ENCODE measurements around the gene CIDEC. TPM values are rescaled to one million over a fixed set of nuclear protein-coding genes. Genes with fewer than 3 reads are reported as not detected.

CIDEC gene
- total RNA-seq, 1 experiment from 2014 or later: 0.71 TPM

DNA sequence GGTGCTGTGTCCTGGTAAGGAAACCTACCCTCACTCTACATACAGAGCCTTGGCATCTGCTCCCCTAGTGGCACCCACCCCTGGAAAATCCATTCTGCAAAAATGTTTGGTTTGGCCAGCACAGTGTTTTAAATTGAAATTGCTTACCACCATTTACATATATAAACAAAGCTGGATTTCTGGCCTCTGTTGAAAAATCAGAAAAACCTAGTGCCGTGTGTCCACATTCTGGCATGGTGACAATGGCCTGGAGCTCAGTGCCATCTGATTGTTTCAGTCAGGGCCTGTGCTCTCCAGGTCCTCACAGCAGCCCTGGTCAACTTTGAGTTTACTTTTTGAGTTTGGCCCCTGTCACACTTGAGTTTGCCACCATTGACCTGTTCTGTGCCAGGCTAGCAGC, 34.0 kb upstream of the CIDEC start:
- BruUV-seq (replicated peaks): no TSS peak
- Mint-ChIP-seq H3K36me3 (ENCODE audit: insufficient read depth, unreplicated experiment) (peaks cover 31% of the 10 kb centered on the region), H3K27me3 (ENCODE audit: unreplicated experiment) (no peaks in the 10 kb centered on the region)

DNA sequence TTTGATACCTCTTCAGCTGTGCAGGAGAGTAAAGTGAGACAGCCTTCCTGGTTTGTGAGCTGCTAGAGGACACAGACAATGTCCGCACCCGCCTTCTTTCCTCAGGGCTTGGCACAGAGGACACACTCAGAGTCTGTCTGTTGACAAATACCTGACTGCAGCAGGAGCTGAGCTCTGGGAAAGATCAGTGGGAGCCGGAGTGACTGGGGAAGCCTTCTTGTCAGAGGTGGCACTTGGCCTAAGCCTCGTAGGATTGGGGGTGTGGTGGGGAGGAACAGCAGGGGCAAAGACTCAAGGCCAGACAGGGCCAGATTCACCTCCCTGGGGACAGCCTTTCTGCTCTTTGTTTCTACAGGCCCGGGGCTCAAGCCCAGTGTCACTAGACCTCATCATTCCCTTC, 33.5 kb upstream of the CIDEC start:
- TF ChIP-seq, protein P1, sequence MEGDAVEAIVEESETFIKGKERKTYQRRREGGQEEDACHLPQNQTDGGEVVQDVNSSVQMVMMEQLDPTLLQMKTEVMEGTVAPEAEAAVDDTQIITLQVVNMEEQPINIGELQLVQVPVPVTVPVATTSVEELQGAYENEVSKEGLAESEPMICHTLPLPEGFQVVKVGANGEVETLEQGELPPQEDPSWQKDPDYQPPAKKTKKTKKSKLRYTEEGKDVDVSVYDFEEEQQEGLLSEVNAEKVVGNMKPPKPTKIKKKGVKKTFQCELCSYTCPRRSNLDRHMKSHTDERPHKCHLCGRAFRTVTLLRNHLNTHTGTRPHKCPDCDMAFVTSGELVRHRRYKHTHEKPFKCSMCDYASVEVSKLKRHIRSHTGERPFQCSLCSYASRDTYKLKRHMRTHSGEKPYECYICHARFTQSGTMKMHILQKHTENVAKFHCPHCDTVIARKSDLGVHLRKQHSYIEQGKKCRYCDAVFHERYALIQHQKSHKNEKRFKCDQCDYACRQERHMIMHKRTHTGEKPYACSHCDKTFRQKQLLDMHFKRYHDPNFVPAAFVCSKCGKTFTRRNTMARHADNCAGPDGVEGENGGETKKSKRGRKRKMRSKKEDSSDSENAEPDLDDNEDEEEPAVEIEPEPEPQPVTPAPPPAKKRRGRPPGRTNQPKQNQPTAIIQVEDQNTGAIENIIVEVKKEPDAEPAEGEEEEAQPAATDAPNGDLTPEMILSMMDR (IDR thresholded peaks at IDR 0.05; ENCODE audit: unreplicated experiment): no peak
- H3K27ac Mint-ChIP-seq (ENCODE audit: unreplicated experiment): no peak overlapping the region
- peaks cover 31% of the 10 kb centered on the region for H3K36me3 Mint-ChIP-seq (ENCODE audit: insufficient read depth, unreplicated experiment)
- H3K9me3 Mint-ChIP-seq (ENCODE audit: low read depth, unreplicated experiment): no peaks in the 10 kb centered on the region
- H3K27me3 Mint-ChIP-seq (ENCODE audit: unreplicated experiment): no peaks in the 10 kb centered on the region
- CTCF ChIA-PET: no interaction called here
- DNase-seq: no peak
- H3K4me3 Mint-ChIP-seq (ENCODE audit: low read depth, unreplicated experiment): no peak overlapping the region
- no TSS peak for BruUV-seq (replicated peaks)
- H3K4me1 Mint-ChIP-seq (ENCODE audit: low read depth, unreplicated experiment): peaks cover 18% of the 10 kb centered on the region
- intact Hi-C loops (cut with micrococcal nuclease; ENCODE audit: unreplicated experiment): no loop called here

More for the DNA sequence above, 34.0 kb upstream of the CIDEC start:
- Mint-ChIP-seq H3K9me3 (ENCODE audit: low read depth, unreplicated experiment) (no peaks in the 10 kb centered on the region), H3K4me3 (ENCODE audit: low read depth, unreplicated experiment) (no peak overlapping the region), H3K27ac (ENCODE audit: unreplicated experiment) (no peak overlapping the region), H3K4me1 (ENCODE audit: low read depth, unreplicated experiment) (peaks cover 18% of the 10 kb centered on the region)
- intact Hi-C loops (cut with micrococcal nuclease; ENCODE audit: unreplicated experiment): no loop called here
- DNase-seq: no peak
- CTCF ChIA-PET: no interaction called here
- TF ChIP-seq, protein P1 (IDR thresholded peaks at IDR 0.05; ENCODE audit: unreplicated experiment): no peak

DNA sequence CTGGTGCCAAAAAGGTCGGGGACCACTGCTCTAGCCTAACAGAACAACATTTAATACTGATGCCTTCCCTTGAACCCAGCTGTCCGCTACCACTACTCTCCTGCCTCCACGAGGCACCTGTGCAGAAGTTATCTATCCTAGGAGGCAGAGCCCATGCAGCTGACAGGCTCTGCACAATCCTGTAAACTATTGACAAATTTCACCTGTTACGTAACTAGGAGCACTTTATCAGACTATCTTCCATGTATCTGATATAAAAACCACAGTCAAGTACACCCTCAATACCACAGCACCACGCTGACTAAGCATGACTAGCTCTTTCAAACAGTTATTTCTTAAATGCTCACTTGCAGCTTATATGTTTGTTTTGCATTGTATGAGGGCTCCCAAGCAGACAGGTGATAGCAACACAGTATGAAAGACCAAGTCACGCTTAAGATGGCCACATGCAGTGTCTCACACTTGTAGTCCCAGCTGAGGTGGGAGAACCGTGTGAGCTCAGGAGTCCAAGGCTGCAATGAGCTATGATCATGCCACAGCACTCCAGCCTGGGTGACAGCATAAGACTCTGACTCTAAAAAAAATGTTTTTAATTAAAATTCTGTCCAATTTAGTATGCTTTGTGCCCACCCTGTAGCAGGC, 32.4 kb upstream of the CIDEC start:
- Mint-ChIP-seq H3K27me3 (ENCODE audit: unreplicated experiment) (no peaks in the 10 kb centered on the region), H3K27ac (ENCODE audit: unreplicated experiment) (no peak overlapping the region), H3K9me3 (ENCODE audit: low read depth, unreplicated experiment) (no peaks in the 10 kb centered on the region), H3K36me3 (ENCODE audit: insufficient read depth, unreplicated experiment) (peaks cover 29% of the 10 kb centered on the region), H3K4me1 (ENCODE audit: low read depth, unreplicated experiment) (peaks cover 14% of the 10 kb centered on the region), H3K4me3 (ENCODE audit: low read depth, unreplicated experiment) (no peak overlapping the region)
- BruUV-seq (replicated peaks): no TSS peak
- DNase-seq: no peak
- intact Hi-C loops (cut with micrococcal nuclease; ENCODE audit: unreplicated experiment): no loop called here
- CTCF ChIA-PET: interaction anchor here (0.5 to 1.5 kb wide), 4 partner anchors 10 to 350 kb away, joined by 3 read pairs; partner anchors contain the start of gene IL17RE
- TF ChIP-seq, protein P1 (IDR thresholded peaks at IDR 0.05; ENCODE audit: unreplicated experiment): no peak

DNA sequence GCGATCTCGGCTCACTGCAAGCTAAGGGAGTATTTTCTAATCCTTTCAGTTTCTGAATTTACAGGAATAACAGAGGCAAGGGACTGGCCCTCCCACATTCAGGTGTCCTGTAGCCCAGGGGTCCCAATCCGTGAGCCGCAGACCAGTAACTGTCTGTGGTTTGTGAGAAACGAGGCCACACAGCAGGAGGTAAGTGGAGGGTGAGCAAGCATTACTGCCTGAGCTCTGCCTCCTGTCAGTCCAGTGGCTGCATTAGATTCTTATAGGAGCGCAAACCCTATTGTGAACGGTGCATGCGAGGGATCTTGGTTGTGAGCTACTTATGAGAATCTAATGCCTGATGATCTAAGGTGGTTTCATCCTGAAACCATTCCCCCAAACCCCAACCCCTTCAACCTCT, 31.8 kb upstream of the CIDEC start:
- CTCF ChIA-PET: interaction anchor here (1.0 to 1.5 kb wide), 3 partner anchors 9 to 35 kb away, joined by 3 read pairs; partner anchors contain the start of gene IL17RE
- no TSS peak for BruUV-seq (replicated peaks)
- TF ChIP-seq, protein P1 (IDR thresholded peaks at IDR 0.05; ENCODE audit: unreplicated experiment): no peak
- Mint-ChIP-seq H3K4me1 (ENCODE audit: low read depth, unreplicated experiment) (peaks cover 9% of the 10 kb centered on the region), H3K36me3 (ENCODE audit: insufficient read depth, unreplicated experiment) (peaks cover 23% of the 10 kb centered on the region), H3K27me3 (ENCODE audit: unreplicated experiment) (no peaks in the 10 kb centered on the region), H3K9me3 (ENCODE audit: low read depth, unreplicated experiment) (no peaks in the 10 kb centered on the region), H3K27ac (ENCODE audit: unreplicated experiment) (no peak overlapping the region), H3K4me3 (ENCODE audit: low read depth, unreplicated experiment) (no peak overlapping the region)
- DNase-seq: no peak
- intact Hi-C loops (cut with micrococcal nuclease; ENCODE audit: unreplicated experiment): no loop called here
